HG02943 (cell line): Measurements from ENCODE around the gene SYP.
"Not testable (repeated sequence)": the region's sequence is repeated elsewhere in the genome, so short reads cannot be mapped to it uniquely, and the experiment has no call there.

Source experiments
- ATAC-seq: cut with Tn5 transposase; IDR thresholded peaks from one replicate; pipeline ENCODE4 v1.9.1; 2021; ENCODE audit warnings: mild to moderate bottlenecking, low read depth, moderate library complexity; ENCODE audit not compliant: unreplicated experiment

Gene SYP

GRCh38 chrX:49147282-49147681 is 52.7 kb downstream of the SYP start:
- no peak for ATAC-seq

- ATAC-seq: not testable (repeated sequence)
These were observed 56.8 kb downstream of the SYP start for GRCh38 chrX:49143154-49143553.

GRCh38 chrX:49142264-49142663 is 57.7 kb downstream of the SYP start:
- ATAC-seq: not testable (repeated sequence)

- no peak for ATAC-seq
These were observed 60.3 kb downstream of the SYP start for GRCh38 chrX:49139713-49140112.
